K562 treated with DMSO at 1 percent for 24 hours (cell line): ENCODE data around the gene MTX2. TPM values are rescaled to one million over a fixed set of nuclear protein-coding genes. Genes with fewer than 3 reads are reported as not detected.

Experiments
- total RNA-seq: library from RNA; unstranded; fragments of 300-600 nt; gene quantifications from 2 replicates; pipeline ENCODE4 v1.2.3, GENCODE V29; 2022; ENCODE audit warnings: low read depth; ENCODE audit not compliant: insufficient read depth

MTX2 gene
- 49.3 and 49.6 TPM in 2 replicates for total RNA-seq

GRCh38 chr2:176269319-176270099, at the start of gene MTX2:
MTX2 (plus strand) TSS chr2:176269442; CDS start chr2:176269630, 188 bp downstream.

Other genes starting within 250 kb of the MTX2 start
- not detected in 2 replicates for gene EVX2, start 185.5 kb upstream of the MTX2 start, total RNA-seq
- not detected in 2 replicates for gene HOXD13, start 176.7 kb upstream of the MTX2 start, total RNA-seq
- gene HOXD12, start 169.6 kb upstream of the MTX2 start, total RNA-seq: not detected in 2 replicates
- gene HOXD11, start 162.2 kb upstream of the MTX2 start, total RNA-seq: not detected in 2 replicates
- not detected in 2 replicates for gene HOXD10, start 152.7 kb upstream of the MTX2 start, total RNA-seq
- not detected in 2 replicates for gene HOXD9, start 146.7 kb upstream of the MTX2 start, total RNA-seq
- gene HOXD8, start 139.7 kb upstream of the MTX2 start, total RNA-seq: 0.34 and 0.78 TPM in 2 replicates
- not detected in 2 replicates for gene HOXD4, start 117.9 kb upstream of the MTX2 start, total RNA-seq
- not detected in 2 replicates for gene HOXD3, start 112.1 kb upstream of the MTX2 start, total RNA-seq
- not detected in 2 replicates for gene HOXD1, start 80.8 kb upstream of the MTX2 start, total RNA-seq